GM18505 (cell line): ENCODE results near the gene DPYD.

Experiments used
- ATAC-seq: cut with Tn5 transposase; IDR thresholded peaks from one replicate; pipeline ENCODE4 v1.9.1; 2021; ENCODE audit not compliant: unreplicated experiment
- POLR2A ChIP-seq: IDR thresholded peaks from 4 replicates; pipeline ENCODE4 v1.6.1; 2011; ENCODE audit warnings: borderline replicate concordance; ENCODE audit not compliant: insufficient read depth, insufficient read length; ENCODE audit errors: extremely low read depth

Gene DPYD

GRCh38 chr1:97812076-97812475 lies 108.8 kb downstream of the DPYD start:
- no peak for TF ChIP-seq POLR2A
- no peak for ATAC-seq

- ATAC-seq: no peak
- no peak for TF ChIP-seq POLR2A
These were observed 113.8 kb downstream of the DPYD start for GRCh38 chr1:97806996-97807520.

GRCh38 chr1:97806326-97806725 lies 114.5 kb downstream of the DPYD start:
- TF ChIP-seq POLR2A: no peak

GRCh38 chr1:97805093-97805492 lies 115.7 kb downstream of the DPYD start:
- TF ChIP-seq POLR2A: no peak
- ATAC-seq: no peak

More at GRCh38 chr1:97806326-97806725, 114.5 kb downstream of the DPYD start:
- no peak for ATAC-seq

- no peak for TF ChIP-seq POLR2A
- no peak for ATAC-seq
These were observed 117.8 kb downstream of the DPYD start for GRCh38 chr1:97803026-97803425.

GRCh38 chr1:97802011-97802410 lies 118.8 kb downstream of the DPYD start:
- TF ChIP-seq POLR2A: no peak
- ATAC-seq: no peak

- no peak for ATAC-seq
- no peak for TF ChIP-seq POLR2A
These were observed 123.2 kb downstream of the DPYD start for GRCh38 chr1:97797403-97798183.

- ATAC-seq: no peak
- TF ChIP-seq POLR2A: no peak
These were observed 124.1 kb downstream of the DPYD start for GRCh38 chr1:97796711-97797110.

- TF ChIP-seq POLR2A: no peak
- no peak for ATAC-seq
These were observed 128.2 kb downstream of the DPYD start for GRCh38 chr1:97792655-97793054.

- no peak for TF ChIP-seq POLR2A
- ATAC-seq: peak; percentile 88
These were observed 129.6 kb downstream of the DPYD start for GRCh38 chr1:97791251-97791650.

GRCh38 chr1:97787231-97787630 lies 133.6 kb downstream of the DPYD start:
- no peak for TF ChIP-seq POLR2A
- no peak for ATAC-seq

GRCh38 chr1:97784661-97785060 lies 136.2 kb downstream of the DPYD start:
- ATAC-seq: no peak
- no peak for TF ChIP-seq POLR2A

- no peak for TF ChIP-seq POLR2A
- ATAC-seq: no peak
These were observed 137.1 kb downstream of the DPYD start for GRCh38 chr1:97783751-97784150.

- no peak for ATAC-seq
- no peak for TF ChIP-seq POLR2A
These were observed 139.0 kb downstream of the DPYD start for GRCh38 chr1:97781762-97782337.
